ENCODE results near the gene SLC27A3.

The SLC27A3 gene

GRCh38 chr1:153816283-153816889 lies 41.2 kb downstream of the SLC27A3 start:
- in situ Hi-C loops (cut with HindIII; ENCODE audit: low pct_ligation_motif_present, low pct_unique_long_range_greater_than_20kb, low sequenced_read_pairs): no loop called here
- DNase-seq: no peak

- in situ Hi-C loops (cut with HindIII; ENCODE audit: low pct_ligation_motif_present, low pct_unique_long_range_greater_than_20kb, low sequenced_read_pairs): no loop called here
- DNase-seq: no peak
These were observed 43.7 kb downstream of the SLC27A3 start for GRCh38 chr1:153818876-153819275.

GRCh38 chr1:153827168-153827964 lies 52.2 kb downstream of the SLC27A3 start:
- in situ Hi-C loops (cut with HindIII; ENCODE audit: low pct_ligation_motif_present, low pct_unique_long_range_greater_than_20kb, low sequenced_read_pairs): no loop called here
- no peak for DNase-seq

Measured in ACHN (cell line).